MCF 10A (cell line): Measurements from ENCODE around the gene TAAR8. TPM values are rescaled to one million over a fixed set of nuclear protein-coding genes. Genes with fewer than 3 reads are reported as not detected.
A peak's percentile ranks its signal among the peaks of the same experiment; 100 is the strongest.

Experiments used
- BruUV-seq: library from RNA; stranded (reverse); fragments of 400-500 nt; replicated peaks from 2 replicates; lab custom pipeline; 2021; lab: Mats Ljungman, UMichigan
- CTCF ChIA-PET: fragments of 300-600 bp; sonication (Branson Sonifier 250); formaldehyde crosslinking; extraction: SDS; loops from one replicate; lab custom pipeline; 2021; ENCODE audit warnings: antibody characterized with exemption, inconsistent platforms; lab: Yijun Ruan, JAX
- POLR2A ChIA-PET: fragments of 300-600, 350-650 bp; sonication (Branson Sonifier 250); formaldehyde crosslinking; extraction: SDS; loops from one replicate; lab custom pipeline; 2020; ENCODE audit warnings: antibody characterized with exemption, inconsistent platforms; lab: Yijun Ruan, JAX
- DNase-seq: peaks from one replicate; pipeline ENCODE4 v3.0.0-alpha.2; 2018; ENCODE audit not compliant: unreplicated experiment
- H3K27ac Mint-ChIP-seq: one replicate; pipeline ENCODE4 v1.8.0; 2022; ENCODE audit warnings: mild to moderate bottlenecking, low read depth, mixed read lengths; ENCODE audit not compliant: unreplicated experiment
- H3K27me3 Mint-ChIP-seq: one replicate; pipeline ENCODE4 v1.8.0; 2022; ENCODE audit warnings: mixed read lengths; ENCODE audit not compliant: insufficient read depth, unreplicated experiment
- H3K36me3 Mint-ChIP-seq: one replicate; pipeline ENCODE4 v1.8.0; 2022; ENCODE audit warnings: mild to moderate bottlenecking, moderate library complexity, mixed read lengths; ENCODE audit not compliant: insufficient read depth, unreplicated experiment
- H3K4me1 Mint-ChIP-seq: one replicate; pipeline ENCODE4 v1.8.0; 2022; ENCODE audit warnings: mixed read lengths; ENCODE audit not compliant: insufficient read depth, unreplicated experiment
- H3K4me3 Mint-ChIP-seq: one replicate; pipeline ENCODE4 v1.8.0; 2022; ENCODE audit warnings: mild to moderate bottlenecking, moderate library complexity, mixed read lengths; ENCODE audit not compliant: unreplicated experiment
- H3K9me3 Mint-ChIP-seq: one replicate; pipeline ENCODE4 v1.8.0; 2022; ENCODE audit warnings: mixed read lengths; ENCODE audit not compliant: unreplicated experiment
- CTCF ChIP-seq: fragments of 200-600 bp; IDR thresholded peaks from one replicate; pipeline ENCODE4 v1.8.0; 2022; ENCODE audit warnings: antibody characterized with exemption, mild to moderate bottlenecking; ENCODE audit not compliant: unreplicated experiment
- intact Hi-C: fragments of 100-400 bp; cut with micrococcal nuclease; formaldehyde crosslinking; loops from 2 replicates; pipeline ENCODE4 v1.14.1; 2022
- total RNA-seq: library from RNA; stranded (reverse); gene quantifications from 2 replicates; pipeline ENCODE4 v1.2.3, GENCODE V29; 2022

TAAR8 gene
- total RNA-seq, 1 experiment from 2014 or later = not detected

- Mint-ChIP-seq H3K9me3 (no peaks in the 10 kb centered on the region), H3K4me1 (peaks cover 25% of the 10 kb centered on the region), H3K36me3 (no peaks in the 10 kb centered on the region), H3K27ac (no peak overlapping the region), H3K4me3 (peak overlapping the region; percentile 92), H3K27me3 (no peaks in the 10 kb centered on the region)
- ChIA-PET POLR2A (interaction anchor here (0.9 to 4.5 kb wide), 4 partner anchors 251 to 306 kb away, joined by 5 to 66 read pairs (median 14); partner anchors contain the start of genes RPS12 and SLC18B1), CTCF (interaction anchor here (0.6 to 1.7 kb wide), 4 partner anchors 18 to 851 kb away, joined by 3 to 6 read pairs (median 4); no protein-coding TSS in a partner anchor)
- DNase-seq = no peak
- TF ChIP-seq CTCF = no peak
- BruUV-seq = no TSS peak
- intact Hi-C loops = no loop called here
Measured at GRCh38 chr6:132513831-132514545, 38.5 kb upstream of the TAAR8 start.

GRCh38 chr6:132515386-132515785 is 37.1 kb upstream of the TAAR8 start:
- CTCF ChIA-PET = interaction anchor here (0.6 to 0.7 kb wide), 2 partner anchors 23 to 298 kb away, joined by 3 read pairs; no protein-coding TSS in a partner anchor

GRCh38 chr6:132520953-132521352 is 31.5 kb upstream of the TAAR8 start:
- Mint-ChIP-seq H3K27ac (no peak overlapping the region), H3K9me3 (no peaks in the 10 kb centered on the region), H3K4me3 (no peak overlapping the region), H3K27me3 (peaks cover 31% of the 10 kb centered on the region), H3K4me1 (no peaks in the 10 kb centered on the region), H3K36me3 (no peaks in the 10 kb centered on the region)
- no TSS peak for BruUV-seq
- POLR2A ChIA-PET = no interaction called here
- DNase-seq = peak; percentile 8
- no peak for TF ChIP-seq CTCF
- CTCF ChIA-PET = no interaction called here
- intact Hi-C loops = no loop called here

More at GRCh38 chr6:132515386-132515785, 37.1 kb upstream of the TAAR8 start:
- no peak for DNase-seq
- H3K4me3 Mint-ChIP-seq = no peak overlapping the region
- peaks cover 23% of the 10 kb centered on the region for H3K4me1 Mint-ChIP-seq
- H3K27ac Mint-ChIP-seq = no peak overlapping the region
- no peaks in the 10 kb centered on the region for H3K36me3 Mint-ChIP-seq
- H3K27me3 Mint-ChIP-seq = no peaks in the 10 kb centered on the region
- intact Hi-C loops = no loop called here
- H3K9me3 Mint-ChIP-seq = no peaks in the 10 kb centered on the region
- BruUV-seq = no TSS peak
- POLR2A ChIA-PET = interaction anchor here (1.1 kb wide), 1 partner anchor 59 kb away, joined by 3 read pairs; no protein-coding TSS in a partner anchor
- TF ChIP-seq CTCF = no peak

- Mint-ChIP-seq H3K4me1 (no peaks in the 10 kb centered on the region), H3K27me3 (peaks cover 31% of the 10 kb centered on the region), H3K4me3 (no peak overlapping the region), H3K36me3 (no peaks in the 10 kb centered on the region), H3K27ac (no peak overlapping the region), H3K9me3 (no peaks in the 10 kb centered on the region)
- ChIA-PET POLR2A (interaction anchor here (1.4 kb wide), 1 partner anchor 12 kb away, joined by 7 read pairs; the partner anchor contains the start of gene STX7), CTCF (interaction anchor here (0.8 to 1.5 kb wide), 5 partner anchors 146 to 300 kb away, joined by 3 to 11 read pairs (median 6); no protein-coding TSS in a partner anchor)
- DNase-seq = no peak
- BruUV-seq = no TSS peak
- intact Hi-C loops = loop anchor here (5.0 kb wide), 1 partner anchor 288 kb away; the partner anchor contains the start of gene RPS12
- TF ChIP-seq CTCF = no peak
Measured at GRCh38 chr6:132524646-132525045, 27.8 kb upstream of the TAAR8 start.
